HepG2 (cell line): Measurements from ENCODE around the gene PDE9A.

Source experiments
- AHR ChIP-seq: IDR thresholded peaks from 2 replicates; pipeline ENCODE4 v1.6.1; 2018; ENCODE audit warnings: missing genetic modification reagents, missing compliant biosample characterization
- EP300 ChIP-seq, 3 experiments: sonication (generic) in 1 of 3; formaldehyde crosslinking in 1 of 3; IDR thresholded peaks; 2 replicates each; pipeline versions ENCODE4 v1.5.1 to v1.6.1; 2011 to 2020; ENCODE audit warnings: low read depth in 2 of 3, low read length in 2 of 3, borderline replicate concordance in 1 of 3, improper control_type of control experiment in 1 of 3, mild to moderate bottlenecking in 1 of 3, missing genetic modification reagents in 1 of 3, moderate library complexity in 1 of 3
- MZF1 ChIP-seq: sonication (generic); formaldehyde crosslinking; IDR thresholded peaks from 2 replicates; pipeline ENCODE4 v1.8.1; 2023; ENCODE audit warnings: mild to moderate bottlenecking, missing genetic modification reagents, borderline replicate concordance
- PHB2 ChIP-seq: fragments of 450-650 bp; IDR thresholded peaks from 2 replicates; pipeline ENCODE4 v1.6.1; 2018; ENCODE audit not compliant: partially characterized antibody
- U2AF1 ChIP-seq: fragments of 200-400 bp; formaldehyde crosslinking; optimal IDR thresholded peaks from 2 replicates; pipeline ENCODE3; 2017; ENCODE audit warnings: mild to moderate bottlenecking, low read depth, low read length
- ZNF335 ChIP-seq: sonication (generic); formaldehyde crosslinking; IDR thresholded peaks from 2 replicates; pipeline ENCODE4 v1.4.0; 2020; ENCODE audit warnings: missing genetic modification reagents
- ZNF350 ChIP-seq: sonication (generic); formaldehyde crosslinking; IDR thresholded peaks from 2 replicates; pipeline ENCODE4 v1.4.0; 2020; ENCODE audit warnings: mild to moderate bottlenecking, low read depth, missing genetic modification reagents, borderline replicate concordance
- TF ChIP-seq, protein P1 (sequence below): sonication (generic); formaldehyde crosslinking; IDR thresholded peaks from 2 replicates; pipeline ENCODE4 v1.4.0; 2020; ENCODE audit warnings: missing genetic modification reagents, borderline replicate concordance

DNA sequence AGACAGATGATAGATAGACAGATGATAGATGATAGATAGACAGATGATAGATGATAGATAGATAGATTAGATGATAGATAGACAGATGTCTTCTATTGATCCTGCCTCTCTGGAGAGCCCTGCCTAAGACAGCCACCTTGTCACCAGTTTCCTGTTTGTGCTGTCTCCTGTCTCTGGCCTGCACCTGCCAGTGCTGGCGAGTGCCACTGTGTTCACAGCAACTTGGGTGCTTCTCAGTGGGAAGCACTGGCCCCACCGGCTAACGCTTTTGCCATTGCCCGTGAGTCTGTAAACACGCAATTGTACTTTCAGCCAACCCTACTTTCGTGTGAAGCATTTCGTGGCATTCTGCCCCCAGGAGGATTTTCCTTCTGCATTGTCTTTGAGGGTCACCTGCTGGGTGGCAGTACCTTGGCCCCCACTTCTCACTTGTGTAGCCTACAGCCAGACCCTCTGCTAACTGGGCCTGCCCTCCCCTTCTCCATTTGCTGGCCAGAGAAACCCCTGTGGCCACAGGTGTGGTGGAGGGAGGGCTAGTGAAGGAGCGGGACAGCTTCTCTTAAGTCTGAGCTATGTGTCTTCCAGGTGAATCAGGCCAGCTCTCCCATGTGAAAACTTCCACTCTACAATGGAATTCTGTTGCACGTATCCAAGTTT, 23.4 kb upstream of the PDE9A start:
- no peak for TF ChIP-seq U2AF1
- TF ChIP-seq ZNF335 (CRISPR knock-in tag), result no peak
- no peak for TF ChIP-seq EP300 (IDR thresholded peaks at IDR 0.05; ENCODE audit: low read depth in 2 of 2, low read length in 2 of 2)
- no peak for TF ChIP-seq EP300 (CRISPR knock-in tag; IDR thresholded peaks at IDR 0.05; ENCODE audit: borderline replicate concordance)
- TF ChIP-seq, protein P1, sequence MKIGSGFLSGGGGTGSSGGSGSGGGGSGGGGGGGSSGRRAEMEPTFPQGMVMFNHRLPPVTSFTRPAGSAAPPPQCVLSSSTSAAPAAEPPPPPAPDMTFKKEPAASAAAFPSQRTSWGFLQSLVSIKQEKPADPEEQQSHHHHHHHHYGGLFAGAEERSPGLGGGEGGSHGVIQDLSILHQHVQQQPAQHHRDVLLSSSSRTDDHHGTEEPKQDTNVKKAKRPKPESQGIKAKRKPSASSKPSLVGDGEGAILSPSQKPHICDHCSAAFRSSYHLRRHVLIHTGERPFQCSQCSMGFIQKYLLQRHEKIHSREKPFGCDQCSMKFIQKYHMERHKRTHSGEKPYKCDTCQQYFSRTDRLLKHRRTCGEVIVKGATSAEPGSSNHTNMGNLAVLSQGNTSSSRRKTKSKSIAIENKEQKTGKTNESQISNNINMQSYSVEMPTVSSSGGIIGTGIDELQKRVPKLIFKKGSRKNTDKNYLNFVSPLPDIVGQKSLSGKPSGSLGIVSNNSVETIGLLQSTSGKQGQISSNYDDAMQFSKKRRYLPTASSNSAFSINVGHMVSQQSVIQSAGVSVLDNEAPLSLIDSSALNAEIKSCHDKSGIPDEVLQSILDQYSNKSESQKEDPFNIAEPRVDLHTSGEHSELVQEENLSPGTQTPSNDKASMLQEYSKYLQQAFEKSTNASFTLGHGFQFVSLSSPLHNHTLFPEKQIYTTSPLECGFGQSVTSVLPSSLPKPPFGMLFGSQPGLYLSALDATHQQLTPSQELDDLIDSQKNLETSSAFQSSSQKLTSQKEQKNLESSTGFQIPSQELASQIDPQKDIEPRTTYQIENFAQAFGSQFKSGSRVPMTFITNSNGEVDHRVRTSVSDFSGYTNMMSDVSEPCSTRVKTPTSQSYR, result no peak
- TF ChIP-seq ZNF350 (CRISPR knock-in tag), result no peak
- TF ChIP-seq AHR (CRISPR knock-in tag), result no peak
- TF ChIP-seq PHB2, result no peak
- no peak for TF ChIP-seq MZF1 (CRISPR knock-in tag)
